ENCODE data around the gene NCBP1.

NCBP1 gene

DNA sequence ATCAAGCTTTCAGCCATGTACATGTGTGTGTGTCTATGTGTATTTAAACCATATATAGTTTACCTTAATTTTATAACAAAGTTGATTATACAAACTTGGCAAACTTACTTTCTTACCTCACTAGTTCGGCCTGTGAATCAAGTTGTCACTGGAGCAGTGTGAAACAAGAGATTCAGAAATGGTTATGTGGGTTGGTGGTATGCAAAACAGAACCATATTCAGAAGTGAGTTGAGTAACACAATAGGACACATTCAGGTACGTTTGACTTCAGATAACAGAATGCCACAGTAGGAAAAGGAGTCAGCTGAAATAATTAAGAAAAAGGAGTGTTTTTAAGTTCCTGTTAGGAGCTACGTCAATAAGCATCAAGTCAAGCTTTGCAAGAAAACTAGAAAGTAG is 42.0 kb downstream of the NCBP1 start:
- no peak overlapping the region for H3K4me3 ChIP-seq (replicated peaks; ENCODE audit: low read depth, low read length)
- TF ChIP-seq, protein P1, sequence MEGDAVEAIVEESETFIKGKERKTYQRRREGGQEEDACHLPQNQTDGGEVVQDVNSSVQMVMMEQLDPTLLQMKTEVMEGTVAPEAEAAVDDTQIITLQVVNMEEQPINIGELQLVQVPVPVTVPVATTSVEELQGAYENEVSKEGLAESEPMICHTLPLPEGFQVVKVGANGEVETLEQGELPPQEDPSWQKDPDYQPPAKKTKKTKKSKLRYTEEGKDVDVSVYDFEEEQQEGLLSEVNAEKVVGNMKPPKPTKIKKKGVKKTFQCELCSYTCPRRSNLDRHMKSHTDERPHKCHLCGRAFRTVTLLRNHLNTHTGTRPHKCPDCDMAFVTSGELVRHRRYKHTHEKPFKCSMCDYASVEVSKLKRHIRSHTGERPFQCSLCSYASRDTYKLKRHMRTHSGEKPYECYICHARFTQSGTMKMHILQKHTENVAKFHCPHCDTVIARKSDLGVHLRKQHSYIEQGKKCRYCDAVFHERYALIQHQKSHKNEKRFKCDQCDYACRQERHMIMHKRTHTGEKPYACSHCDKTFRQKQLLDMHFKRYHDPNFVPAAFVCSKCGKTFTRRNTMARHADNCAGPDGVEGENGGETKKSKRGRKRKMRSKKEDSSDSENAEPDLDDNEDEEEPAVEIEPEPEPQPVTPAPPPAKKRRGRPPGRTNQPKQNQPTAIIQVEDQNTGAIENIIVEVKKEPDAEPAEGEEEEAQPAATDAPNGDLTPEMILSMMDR (IDR thresholded peaks at IDR 0.05; ENCODE audit: low read length, missing control alignments) = no peak
- DNase-seq (ENCODE audit: low read depth) = no peak

DNA sequence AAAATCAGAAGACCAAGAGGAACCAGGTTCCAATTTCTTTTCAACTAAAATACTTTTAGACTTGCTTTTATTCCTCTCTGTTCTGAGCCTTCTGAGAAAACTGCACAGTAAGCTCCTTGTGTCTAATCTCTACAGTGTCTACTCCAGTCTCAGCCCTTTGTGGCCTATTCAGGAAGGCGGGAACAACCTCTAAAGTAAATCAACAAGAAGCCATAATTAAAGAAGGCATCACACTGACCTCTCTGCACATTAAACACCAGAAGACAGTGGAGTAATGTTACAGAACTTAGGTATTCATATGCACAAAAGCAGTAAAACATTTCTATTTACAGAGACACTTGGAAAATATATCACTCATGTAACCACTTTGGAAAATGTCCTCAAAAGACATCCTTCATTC is 48.6 kb downstream of the NCBP1 start:
- no peak overlapping the region for H3K4me3 ChIP-seq (replicated peaks; ENCODE audit: low read depth, low read length)
- no peak for DNase-seq (ENCODE audit: low read depth)
- TF ChIP-seq, protein P1 (IDR thresholded peaks at IDR 0.05; ENCODE audit: low read length, missing control alignments) = no peak

GRCh38 chr9:97688654-97689053 is 55.0 kb downstream of the NCBP1 start:
- DNase-seq (ENCODE audit: low read depth) = no peak
- H3K4me3 ChIP-seq (replicated peaks; ENCODE audit: low read depth, low read length) = no peak overlapping the region
- TF ChIP-seq, protein P1 (IDR thresholded peaks at IDR 0.05; ENCODE audit: low read length, missing control alignments) = no peak

- DNase-seq (ENCODE audit: low read depth) = peak; percentile 18
- TF ChIP-seq, protein P1 (IDR thresholded peaks at IDR 0.05; ENCODE audit: low read length, missing control alignments) = no peak
- H3K4me3 ChIP-seq (replicated peaks; ENCODE audit: low read depth, low read length) = no peak overlapping the region
Measured at GRCh38 chr9:97689401-97690180, 56.0 kb downstream of the NCBP1 start.

GRCh38 chr9:97694769-97695168 is 61.1 kb downstream of the NCBP1 start:
- TF ChIP-seq, protein P1 (IDR thresholded peaks at IDR 0.05; ENCODE audit: low read length, missing control alignments) = no peak
- DNase-seq (ENCODE audit: low read depth) = no peak
- no peak overlapping the region for H3K4me3 ChIP-seq (replicated peaks; ENCODE audit: low read depth, low read length)

- TF ChIP-seq, protein P1 (IDR thresholded peaks at IDR 0.05; ENCODE audit: low read length, missing control alignments) = no peak
- no peak for DNase-seq (ENCODE audit: low read depth)
- peak overlapping the region; percentile 80 for H3K4me3 ChIP-seq (replicated peaks; ENCODE audit: low read depth, low read length)
Measured at GRCh38 chr9:97695390-97695789, 61.8 kb downstream of the NCBP1 start.
